ENCODE measurements around the gene TIMM13. TPM values are rescaled to one million over a fixed set of nuclear protein-coding genes. Genes with fewer than 3 reads are reported as not detected.

TIMM13 gene
- total and polyA plus RNA-seq, 10 of the 15 experiments (the other 5 are each of a cell fraction or from before 2014, with no cell fraction given): 9.9 to 205 (median 63.6) TPM

GRCh38 chr19:2385053-2385721 is 42.2 kb downstream of the TIMM13 start (continued):
- TF ChIP-seq ZBTB33 (IDR thresholded peaks at IDR 0.05) (no peak), KDM1A (IDR thresholded peaks at IDR 0.05; ENCODE audit: borderline replicate concordance) (no peak), SUPT20H (IDR thresholded peaks at IDR 0.05; ENCODE audit: borderline replicate concordance, control insufficient read depth, low read depth, low read length) (no peak), MTA2 (IDR thresholded peaks at IDR 0.05; ENCODE audit: low read depth) (no peak), FOS (IDR thresholded peaks at IDR 0.05; ENCODE audit: borderline replicate concordance, extremely low read depth, insufficient read length) (no peak), IRF4 (IDR thresholded peaks at IDR 0.05; ENCODE audit: low read depth, low read length) (no peak), ATF3 (IDR thresholded peaks at IDR 0.05; ENCODE audit: borderline replicate concordance, extremely low read depth, low read depth, low read length) (no peak), ZBTB11 (CRISPR knock-in tag; IDR thresholded peaks at IDR 0.05) (no peak), IKZF2 (IDR thresholded peaks at IDR 0.05) (no peak), RBBP5 (conservative IDR thresholded peaks at IDR 0.05) (no peak)
